ENCODE data around the gene EPHB2. TPM values are rescaled to one million over a fixed set of nuclear protein-coding genes. Genes with fewer than 3 reads are reported as not detected.

The EPHB2 gene
- total and polyA plus RNA-seq, 2 donors from 2014 or later: 3.0 to 9.5 TPM

- no peak for TF ChIP-seq CTCF (IDR thresholded peaks at IDR 0.05; ENCODE audit: borderline replicate concordance, extremely low read depth, insufficient read depth)
- FAIRE-seq: no peak
- Histone ChIP-seq H3K9me3 (ENCODE audit: control insufficient read depth in 2 of 3, insufficient read depth in 1 of 3, low read length in 3 of 3) (no peaks in the 10 kb centered on the region), H3K36me3 (ENCODE audit: control insufficient read depth in 2 of 3, insufficient read depth in 3 of 3, low read length in 3 of 3) (peaks cover 0 to 2% (median 0%) of the 10 kb centered on the region in 3 donors), H3K27ac (ENCODE audit: low read depth in 2 of 2, low read length in 2 of 2) (no peak overlapping the region), H3K4me3 (ENCODE audit: low read length in 3 of 3) (no peak overlapping the region), H3K27me3 (ENCODE audit: control insufficient read depth, insufficient read depth, low read length) (no peaks in the 10 kb centered on the region), H3K4me1 (ENCODE audit: control insufficient read depth in 2 of 3, insufficient read depth in 2 of 3, low read depth in 1 of 3, low read length in 3 of 3) (no peaks in the 10 kb centered on the region), H3K9ac (ENCODE audit: low read length in 3 of 3) (no peak overlapping the region)
- peak in 4 of 5 donors; percentile 76 to 85 (median 82) for DNase-seq
- intact Hi-C loops (cut with DNase I): no loop called here
Observed at GRCh38 chr1:22739648-22740385, 29.2 kb downstream of the EPHB2 start.

GRCh38 chr1:22741118-22741517 lies 30.5 kb downstream of the EPHB2 start:
- no peak overlapping the region for H3K4me3 ChIP-seq (ENCODE audit: low read length in 3 of 3)
- no peaks in the 10 kb centered on the region for H3K4me1 ChIP-seq (ENCODE audit: control insufficient read depth in 2 of 3, insufficient read depth in 2 of 3, low read depth in 1 of 3, low read length in 3 of 3)
- intact Hi-C loops (cut with DNase I): no loop called here
- no peak overlapping the region for H3K9ac ChIP-seq (ENCODE audit: low read length in 3 of 3)
- no peak for DNase-seq
- no peak for FAIRE-seq
- peaks cover 0 to 2% (median 0%) of the 10 kb centered on the region in 3 donors for H3K36me3 ChIP-seq (ENCODE audit: control insufficient read depth in 2 of 3, insufficient read depth in 3 of 3, low read length in 3 of 3)
- no peak for TF ChIP-seq CTCF (IDR thresholded peaks at IDR 0.05; ENCODE audit: borderline replicate concordance, extremely low read depth, insufficient read depth)
- H3K27ac ChIP-seq (ENCODE audit: low read depth in 2 of 2, low read length in 2 of 2): no peak overlapping the region
- no peaks in the 10 kb centered on the region for H3K27me3 ChIP-seq (ENCODE audit: control insufficient read depth, insufficient read depth, low read length)
- no peaks in the 10 kb centered on the region for H3K9me3 ChIP-seq (ENCODE audit: control insufficient read depth in 2 of 3, insufficient read depth in 1 of 3, low read length in 3 of 3)

GRCh38 chr1:22745669-22746585 lies 35.3 kb downstream of the EPHB2 start:
- no peak overlapping the region for H3K9ac ChIP-seq (ENCODE audit: low read length in 3 of 3)
- H3K27ac ChIP-seq (ENCODE audit: low read depth in 2 of 2, low read length in 2 of 2): no peak overlapping the region
- DNase-seq (no peak), FAIRE-seq (no peak)
- no peaks in the 10 kb centered on the region for H3K27me3 ChIP-seq (ENCODE audit: control insufficient read depth, insufficient read depth, low read length)
- no peak overlapping the region for H3K4me3 ChIP-seq (ENCODE audit: low read length in 3 of 3)
- H3K9me3 ChIP-seq (ENCODE audit: control insufficient read depth in 2 of 3, insufficient read depth in 1 of 3, low read length in 3 of 3): no peaks in the 10 kb centered on the region
- no peaks in the 10 kb centered on the region for H3K36me3 ChIP-seq (ENCODE audit: control insufficient read depth in 2 of 3, insufficient read depth in 3 of 3, low read length in 3 of 3)
- no peak for TF ChIP-seq CTCF (IDR thresholded peaks at IDR 0.05; ENCODE audit: borderline replicate concordance, extremely low read depth, insufficient read depth)
- intact Hi-C loops (cut with DNase I): no loop called here
- H3K4me1 ChIP-seq (ENCODE audit: control insufficient read depth in 2 of 3, insufficient read depth in 2 of 3, low read depth in 1 of 3, low read length in 3 of 3): peaks cover 0 to 3% (median 0%) of the 10 kb centered on the region in 3 donors

Measured in kidney (tissue), 14 donors.